CMK (cell line): ENCODE measurements around the gene ZNF473.
"Not testable (repeated sequence)": the region's sequence is repeated elsewhere in the genome, so short reads cannot be mapped to it uniquely, and the experiment has no call there.

ENCODE experiments used
- DNase-seq: peaks from one replicate; pipeline ENCODE4 v3.0.0-alpha.2; 2010; ENCODE audit warnings: low read depth

ZNF473 gene

GRCh38 chr19:50099696-50100095 is 73.9 kb downstream of the ZNF473 start:
- DNase-seq = not testable (repeated sequence)

DNA sequence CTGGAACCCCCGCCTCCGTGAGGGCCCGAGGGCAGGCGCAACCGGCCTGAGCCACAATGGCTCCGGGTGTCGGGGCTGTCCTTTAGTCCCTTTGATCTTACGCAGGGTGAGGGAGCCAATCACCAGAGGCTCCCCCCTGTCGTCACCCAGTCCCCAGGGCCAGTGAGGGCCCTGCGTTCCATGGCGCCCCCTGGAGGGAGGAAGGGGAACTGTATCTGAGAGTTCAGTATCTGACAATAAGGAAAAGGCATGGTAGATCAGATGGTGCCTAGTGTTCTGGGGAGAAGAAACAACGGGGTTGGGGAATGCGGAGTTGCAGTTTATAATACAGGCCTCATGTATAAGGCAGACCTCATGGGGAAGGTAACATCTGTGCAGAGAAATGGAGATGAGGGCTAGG is 75.1 kb downstream of the ZNF473 start:
- DNase-seq = not testable (repeated sequence)
